H1 (cell line): ENCODE results near the gene C19orf25. TPM values are rescaled to one million over a fixed set of nuclear protein-coding genes. Genes with fewer than 3 reads are reported as not detected.
A peak's percentile ranks its signal among the peaks of the same experiment; 100 is the strongest.

Source experiments
- BACH1 ChIP-seq: IDR thresholded peaks from 2 replicates; pipeline ENCODE4 v1.6.1; 2012; ENCODE audit warnings: low read length, improper control_type of control experiment
- MAX ChIP-seq: IDR thresholded peaks from 2 replicates; pipeline ENCODE4 v1.6.1; 2012; ENCODE audit warnings: inconsistent platforms
- RXRA ChIP-seq: IDR thresholded peaks from 2 replicates; pipeline ENCODE4 v1.6.1; 2011; ENCODE audit warnings: low read depth, mild to moderate bottlenecking, low read length, moderate library complexity; ENCODE audit not compliant: insufficient read depth
- SP4 ChIP-seq: IDR thresholded peaks from 2 replicates; pipeline ENCODE4 v1.6.1; 2012; ENCODE audit warnings: low read length, inconsistent platforms
- TCF12 ChIP-seq: IDR thresholded peaks from 2 replicates; pipeline ENCODE4 v1.6.1; 2011; ENCODE audit warnings: low read depth, mild to moderate bottlenecking, low read length
- polyA plus RNA-seq, 7 experiments: library from polyadenylated mRNA; depleted of rRNA in 3 of 7; stranded (reverse) in 5 of 7; unstranded in 2 of 7; fragments of >200 nt in 5 of 7; fragments of 200-250 nt in 2 of 7; gene quantifications; 1 replicate in 5 of 7; 2 replicates in 1 of 7; 4 replicates in 1 of 7; pipeline versions ENCODE4 v1.2.1 to v1.2.3, GENCODE V29; 2011 to 2013; ENCODE audit warnings: missing spikeins in 2 of 7, mixed read lengths in 2 of 7
- total RNA-seq: library from RNA; stranded (reverse); fragmentation: NEBNext Ultra II Directional; extraction: Animal tissue kit (Norgen Biotek cat#: 25700); gene quantifications from 2 replicates; pipeline ENCODE4 v1.2.1, GENCODE V29; 2021

C19orf25 gene
- total and polyA plus RNA-seq, 2 of the 8 experiments (the other 6 are each of a cell fraction or from before 2014, with no cell fraction given), result 41.3 to 67.4 TPM

GRCh38 chr19:1507763-1508506 is 28.9 kb upstream of the C19orf25 start (continued):
- no peak for TF ChIP-seq RXRA
- TF ChIP-seq MAX, result peak; percentile 83
- TF ChIP-seq TCF12, result no peak
- TF ChIP-seq SP4, result peak; percentile 75; the same call in 1 of the 2 replicates
- TF ChIP-seq BACH1, result peak; percentile 50; the same call in 1 of the 2 replicates
